Mesenchymal stem cell (in vitro differentiated cells and primary cell): ENCODE data around the gene ANKS6.

ENCODE experiments used
- DNase-seq: peaks from one replicate; pipeline ENCODE4 v3.0.0-alpha.2; 2013
- H2AFZ ChIP-seq: one replicate; pipeline ENCODE4 v1.6.1; 2013; ENCODE audit warnings: low read depth, mild to moderate bottlenecking, control low read depth, inconsistent platforms, low read length, moderate library complexity
- H2AK5ac ChIP-seq: 2 replicates; pipeline ENCODE4 v1.6.1; 2013; ENCODE audit warnings: low read length, moderate library complexity, mild to moderate bottlenecking, inconsistent platforms; ENCODE audit not compliant: severe bottlenecking
- H2BK120ac ChIP-seq: one replicate; pipeline ENCODE4 v1.6.1; 2013; ENCODE audit warnings: low read depth, mild to moderate bottlenecking, inconsistent platforms, low read length, moderate library complexity
- H2BK12ac ChIP-seq, 2 experiments: one replicate each; pipeline ENCODE4 v1.6.1; 2013; ENCODE audit warnings: inconsistent platforms in 2 of 2, low read length in 2 of 2, mild to moderate bottlenecking in 2 of 2, moderate library complexity in 2 of 2, control low read depth in 1 of 2
- H2BK15ac ChIP-seq: one replicate; pipeline ENCODE4 v1.6.1; 2013; ENCODE audit warnings: mild to moderate bottlenecking, low read depth, inconsistent platforms; ENCODE audit not compliant: poor library complexity, severe bottlenecking
- H2BK5ac ChIP-seq: 2 replicates; pipeline ENCODE4 v1.6.1; 2013; ENCODE audit warnings: low read depth, mild to moderate bottlenecking, low read length, control low read depth, inconsistent platforms; ENCODE audit not compliant: poor library complexity, severe bottlenecking
- H3K14ac ChIP-seq, 2 experiments: one replicate each; pipeline ENCODE4 v1.6.1; 2013; ENCODE audit warnings: inconsistent platforms in 2 of 2, low read length in 2 of 2, control low read depth in 1 of 2, mild to moderate bottlenecking in 1 of 2, moderate library complexity in 1 of 2
- H3K18ac ChIP-seq, 2 experiments: one replicate each; pipeline ENCODE4 v1.6.1; 2013; ENCODE audit warnings: inconsistent platforms in 2 of 2, low read length in 2 of 2, control low read depth in 1 of 2, low read depth in 1 of 2, mild to moderate bottlenecking in 1 of 2
- H3K23ac ChIP-seq, 2 experiments: one replicate each; pipeline ENCODE4 v1.6.1; 2013; ENCODE audit warnings: inconsistent platforms in 2 of 2, low read length in 2 of 2, mild to moderate bottlenecking in 2 of 2, moderate library complexity in 2 of 2, control low read depth in 1 of 2
- H3K27ac ChIP-seq: 2 replicates; pipeline ENCODE4 v1.5.1; 2013; ENCODE audit warnings: mild to moderate bottlenecking, moderate library complexity, low read length, control low read depth, inconsistent platforms; ENCODE audit not compliant: poor library complexity, severe bottlenecking
- H3K27me3 ChIP-seq, 2 experiments: 2 replicates each; pipeline versions ENCODE4 v1.6.1 to v1.7.0; 2013; ENCODE audit warnings: low read length in 2 of 2, mild to moderate bottlenecking in 2 of 2, moderate library complexity in 2 of 2, control low read depth in 1 of 2, inconsistent platforms in 1 of 2; ENCODE audit not compliant: control insufficient read depth in 1 of 2, insufficient read depth in 1 of 2
- H3K36me3 ChIP-seq, 2 experiments: 2 replicates each; pipeline versions ENCODE4 v1.6.1 to v1.7.0; 2013; ENCODE audit warnings: low read length in 2 of 2, control low read depth in 1 of 2, inconsistent platforms in 1 of 2, low read depth in 1 of 2, mild to moderate bottlenecking in 1 of 2; ENCODE audit not compliant: insufficient read depth in 2 of 2, control insufficient read depth in 1 of 2
- H3K4ac ChIP-seq, 2 experiments: one replicate each; pipeline ENCODE4 v1.6.1; 2013; ENCODE audit warnings: inconsistent platforms in 2 of 2, low read length in 2 of 2, mild to moderate bottlenecking in 2 of 2, moderate library complexity in 2 of 2, control low read depth in 1 of 2, low read depth in 1 of 2
- H3K4me1 ChIP-seq: 2 replicates; pipeline ENCODE4 v1.6.1; 2013; ENCODE audit warnings: low read depth, low read length, control low read depth; ENCODE audit not compliant: control insufficient read depth, insufficient read depth
- H3K4me2 ChIP-seq: 2 replicates; pipeline ENCODE4 v1.6.1; 2013; ENCODE audit warnings: low read length, mild to moderate bottlenecking, inconsistent platforms; ENCODE audit not compliant: poor library complexity, severe bottlenecking
- H3K4me3 ChIP-seq, 2 experiments: 2 replicates each; pipeline versions ENCODE4 v1.5.1 to v1.7.0; 2013; ENCODE audit warnings: low read length in 2 of 2, mild to moderate bottlenecking in 2 of 2, control low read depth in 1 of 2, low read depth in 1 of 2; ENCODE audit not compliant: insufficient read depth in 1 of 2
- H3K79me1 ChIP-seq: replicated peaks from 2 replicates; pipeline ENCODE4 v1.6.1; 2013; ENCODE audit warnings: mild to moderate bottlenecking, control low read depth, low read length, inconsistent platforms; ENCODE audit not compliant: poor library complexity, severe bottlenecking
- H3K9ac ChIP-seq: 2 replicates; pipeline ENCODE4 v1.7.0; 2013; ENCODE audit warnings: mild to moderate bottlenecking, low read length, moderate library complexity
- H3K9me3 ChIP-seq: 2 replicates; pipeline ENCODE4 v1.7.0; 2013; ENCODE audit warnings: mild to moderate bottlenecking, low read length; ENCODE audit not compliant: control insufficient read depth
- H4K8ac ChIP-seq: one replicate; pipeline ENCODE4 v1.6.1; 2013; ENCODE audit warnings: inconsistent platforms, mild to moderate bottlenecking, low read length, moderate library complexity
- H4K91ac ChIP-seq: one replicate; pipeline ENCODE4 v1.6.1; 2013; ENCODE audit warnings: mild to moderate bottlenecking, low read length, inconsistent platforms
- WGBS: methylation state at CpG from one replicate; pipeline ENCODE4 v1.1.7; 2013; ENCODE audit warnings: mixed read lengths; 5-methylcytosine and 5-hydroxymethylcytosine counted together

Gene ANKS6

DNA sequence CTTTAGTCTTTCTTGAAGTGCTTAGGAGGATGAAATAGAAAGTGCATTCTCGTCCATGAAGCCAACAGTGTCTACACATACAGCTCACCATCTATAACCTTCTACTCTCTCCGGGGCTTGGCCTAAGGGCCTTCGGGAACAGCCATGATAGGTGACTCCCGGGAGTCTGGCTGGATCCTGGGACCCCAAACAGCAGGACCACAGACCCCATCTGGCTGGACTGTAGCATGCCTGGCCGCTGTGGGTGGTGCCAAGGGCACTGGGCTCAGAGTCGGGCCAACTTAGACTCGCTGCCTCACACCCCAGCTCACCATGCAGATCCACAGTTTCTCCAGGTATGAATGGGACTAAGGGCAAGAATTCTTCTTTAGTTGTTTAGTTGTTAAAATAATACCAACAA, 104.0 kb downstream of the ANKS6 start:
- Histone ChIP-seq H3K27ac (no peak overlapping the region), H3K36me3 (no peaks in the 10 kb centered on the region), H3K27me3 (peaks cover 44 to 56% of the 10 kb centered on the region in 2 experiments), H2BK12ac (no peak overlapping the region), H2AK5ac (no peak overlapping the region), H3K9me3 (no peaks in the 10 kb centered on the region), H3K18ac (no peak overlapping the region), H3K4me2 (no peak overlapping the region), H4K8ac (no peak overlapping the region), H3K4ac (no peak overlapping the region), H2BK5ac (no peak overlapping the region), H3K14ac (no peak overlapping the region), H3K4me1 (no peaks in the 10 kb centered on the region), H2AFZ (no peak overlapping the region), H3K79me1 (no peaks in the 10 kb centered on the region), H4K91ac (no peak overlapping the region), H3K9ac (no peak overlapping the region), H3K4me3 (no peak overlapping the region), H2BK15ac (no peak overlapping the region), H3K23ac (no peak overlapping the region), H2BK120ac (no peak overlapping the region)
- WGBS = 90% methylated on average over 4 of the region's 7 CpGs
- no peak for DNase-seq

GRCh38 chr9:98691890-98692289, 104.5 kb downstream of the ANKS6 start:
- WGBS = 87% methylated on average over 3 of the region's 3 CpGs
- Histone ChIP-seq H4K91ac (no peak overlapping the region), H3K79me1 (no peaks in the 10 kb centered on the region), H3K14ac (no peak overlapping the region), H3K9ac (no peak overlapping the region), H3K9me3 (no peaks in the 10 kb centered on the region), H2AK5ac (no peak overlapping the region), H3K4me3 (no peak overlapping the region), H3K27ac (no peak overlapping the region), H4K8ac (no peak overlapping the region), H2BK15ac (no peak overlapping the region), H2BK120ac (no peak overlapping the region), H3K36me3 (no peaks in the 10 kb centered on the region), H2AFZ (no peak overlapping the region), H2BK12ac (no peak overlapping the region), H3K18ac (no peak overlapping the region), H3K4me1 (no peaks in the 10 kb centered on the region), H3K27me3 (peaks cover 44 to 55% of the 10 kb centered on the region in 2 experiments), H3K23ac (no peak overlapping the region), H3K4ac (no peak overlapping the region), H3K4me2 (no peak overlapping the region), H2BK5ac (no peak overlapping the region)
- no peak for DNase-seq

DNA sequence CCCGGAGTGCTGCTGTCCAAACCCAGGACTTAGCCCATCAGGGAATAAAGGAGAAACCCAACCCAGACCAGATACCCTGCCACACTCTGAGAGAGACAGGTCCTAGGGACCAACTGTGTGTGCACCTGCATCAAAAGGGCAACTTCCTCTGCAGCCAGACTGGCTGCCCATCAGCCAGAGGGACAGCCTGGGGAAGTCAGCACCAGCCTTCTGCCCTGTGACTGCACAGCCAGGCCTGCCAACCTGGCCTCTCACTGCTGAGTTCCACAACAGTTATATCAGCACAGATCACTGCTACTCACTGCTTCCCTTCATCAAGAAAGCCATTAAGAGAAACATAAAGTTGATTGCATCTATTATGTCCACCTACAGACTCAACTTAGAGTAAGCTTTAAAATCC, 105.7 kb downstream of the ANKS6 start:
- no peak overlapping the region for H3K4ac ChIP-seq
- H2AK5ac ChIP-seq = no peak overlapping the region
- no peaks in the 10 kb centered on the region for H3K36me3 ChIP-seq
- no peak overlapping the region for H2BK5ac ChIP-seq
- H2AFZ ChIP-seq = no peak overlapping the region
- no peak overlapping the region for H3K4me3 ChIP-seq
- DNase-seq = no peak
- WGBS = 74% methylated on average over 1 of the region's 1 CpG
- no peaks in the 10 kb centered on the region for H3K79me1 ChIP-seq
- H2BK12ac ChIP-seq = no peak overlapping the region
- H3K27ac ChIP-seq = no peak overlapping the region
- H3K27me3 ChIP-seq = peaks cover 40 to 45% of the 10 kb centered on the region in 2 experiments
- no peak overlapping the region for H4K91ac ChIP-seq
- no peak overlapping the region for H3K23ac ChIP-seq
- H3K9me3 ChIP-seq = no peaks in the 10 kb centered on the region
- no peaks in the 10 kb centered on the region for H3K4me1 ChIP-seq
- H4K8ac ChIP-seq = no peak overlapping the region
- no peak overlapping the region for H2BK15ac ChIP-seq
- no peak overlapping the region for H3K14ac ChIP-seq
- no peak overlapping the region for H3K4me2 ChIP-seq
- H2BK120ac ChIP-seq = no peak overlapping the region
- H3K18ac ChIP-seq = no peak overlapping the region
- no peak overlapping the region for H3K9ac ChIP-seq

DNA sequence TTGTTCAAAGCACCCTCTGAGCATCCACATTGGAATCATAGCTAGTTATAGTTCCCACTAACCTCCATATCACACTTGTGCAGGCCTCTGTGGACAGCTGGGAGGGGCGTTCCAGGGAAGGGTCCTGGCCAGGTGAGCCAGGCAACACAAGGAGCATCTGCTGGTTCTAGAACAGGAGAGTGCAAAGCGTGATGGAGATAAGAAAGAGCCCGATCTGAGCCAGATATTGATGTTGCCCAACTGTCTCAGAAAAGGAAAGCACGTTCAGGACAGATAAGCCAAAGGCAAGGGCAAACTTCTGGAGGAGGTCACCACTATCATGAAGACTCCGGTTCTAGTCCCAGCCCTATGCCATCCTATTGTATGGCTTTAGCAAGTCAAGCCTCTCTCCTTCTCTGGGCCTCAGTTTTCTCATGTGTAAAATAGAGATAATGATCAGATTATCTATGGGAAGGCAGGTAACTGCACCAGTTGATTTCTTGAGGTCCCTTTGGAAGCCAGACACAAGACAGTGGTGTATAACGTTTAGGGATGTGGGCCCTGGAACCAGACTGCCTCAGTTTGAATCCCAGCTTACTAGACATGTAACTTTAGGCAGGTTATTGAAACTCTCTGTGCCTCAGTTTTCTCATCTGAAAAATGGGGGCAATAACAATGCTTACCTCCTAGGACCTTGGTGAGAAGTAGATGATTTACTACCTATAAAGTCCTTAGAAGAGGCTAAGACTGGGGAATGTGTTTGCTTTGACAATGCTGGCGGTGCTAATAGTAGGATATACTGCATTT, 107.5 kb downstream of the ANKS6 start:
- Histone ChIP-seq H3K4me1 (no peaks in the 10 kb centered on the region), H2BK12ac (no peak overlapping the region), H3K14ac (no peak overlapping the region), H3K4me2 (no peak overlapping the region), H2BK5ac (no peak overlapping the region), H4K91ac (no peak overlapping the region), H3K36me3 (no peaks in the 10 kb centered on the region), H3K18ac (no peak overlapping the region), H3K4ac (no peak overlapping the region), H4K8ac (no peak overlapping the region), H3K27ac (no peak overlapping the region), H3K9me3 (no peaks in the 10 kb centered on the region), H3K4me3 (no peak overlapping the region), H3K9ac (no peak overlapping the region), H3K27me3 (peaks cover 27 to 30% of the 10 kb centered on the region in 2 experiments), H3K79me1 (no peaks in the 10 kb centered on the region), H2AK5ac (no peak overlapping the region), H2BK15ac (no peak overlapping the region), H2BK120ac (no peak overlapping the region), H2AFZ (no peak overlapping the region), H3K23ac (no peak overlapping the region)
- 73% methylated on average over 7 of the region's 7 CpGs for WGBS
- no peak for DNase-seq
